ENCODE data around the gene KCNJ1. TPM values are rescaled to one million over a fixed set of nuclear protein-coding genes. Genes with fewer than 3 reads are reported as not detected.

The KCNJ1 gene
- total and polyA plus RNA-seq, 10 of the 15 experiments (the other 5 are each of a cell fraction or from before 2014, with no cell fraction given), result not detected

GRCh38 chr11:128803011-128803410 lies 64.1 kb downstream of the KCNJ1 start:
- H3K9ac ChIP-seq (ENCODE audit: control insufficient read depth, insufficient read depth, low read length), result no peak overlapping the region
- ATAC-seq (no peak), DNase-seq (ENCODE audit: low read depth, low spot score) (no peak), FAIRE-seq (no peak)
- no peak overlapping the region for H2AFZ ChIP-seq (ENCODE audit: control insufficient read depth, low read depth, low read length)
- peaks cover 6 to 29% of the 10 kb centered on the region in 2 experiments for H3K36me3 ChIP-seq (ENCODE audit: control insufficient read depth in 2 of 2, insufficient read depth in 2 of 2, low read length in 1 of 2)
- TF ChIP-seq ATF3 (IDR thresholded peaks at IDR 0.05; ENCODE audit: borderline replicate concordance, extremely low read depth, low read depth, low read length), result no peak
- TF ChIP-seq E2F4 (IDR thresholded peaks at IDR 0.05; ENCODE audit: low read depth, low read length), result no peak
- TF ChIP-seq POLR2AphosphoS5 (IDR thresholded peaks at IDR 0.05; ENCODE audit: low read length), result no peak
- no peak for TF ChIP-seq MLLT1 (IDR thresholded peaks at IDR 0.05)
- TF ChIP-seq NR2F1 (conservative IDR thresholded peaks at IDR 0.05), result no peak
- TF ChIP-seq ZNF217 (IDR thresholded peaks at IDR 0.05), result no peak
- no peak overlapping the region for H3K4me3 ChIP-seq
- SMC1A ChIA-PET (ENCODE audit: uncharacterized antibody, unreplicated experiment), result interaction anchor here (1.0 to 1.6 kb wide), 4 partner anchors 28 to 630 kb away, joined by 3 to 5 read pairs (median 4); no protein-coding TSS in a partner anchor
- intact Hi-C loops (cut with micrococcal nuclease; ENCODE audit: unreplicated experiment), result no loop called here
- RAD21 ChIA-PET (ENCODE audit: unreplicated experiment), result interaction anchor here (1.1 to 1.9 kb wide), 2 partner anchors 27 to 173 kb away, joined by 3 to 4 read pairs; no protein-coding TSS in a partner anchor
- in situ Hi-C loops (cut with MboI), result no loop called here
- H3K27ac ChIP-seq (ENCODE audit: control insufficient read depth, insufficient read depth), result no peak overlapping the region
- H3K27me3 ChIP-seq (replicated peaks in 1 of 2; ENCODE audit: control insufficient read depth in 2 of 2, insufficient read depth in 2 of 2, low read length in 1 of 2), result no peaks in the 10 kb centered on the region
- peaks cover 2% of the 10 kb centered on the region for H4K20me1 ChIP-seq (ENCODE audit: control insufficient read depth, insufficient read depth)
- BruUV-seq (replicated peaks), result no TSS peak
- CTCF ChIA-PET, result interaction anchor here (0.7 to 1.3 kb wide), 5 partner anchors 9 to 298 kb away, joined by 3 to 8 read pairs (median 4); no protein-coding TSS in a partner anchor
- no peaks in the 10 kb centered on the region for H3K4me1 ChIP-seq (ENCODE audit: control insufficient read depth, insufficient read depth, low read length)
- no peaks in the 10 kb centered on the region for H3K9me3 ChIP-seq (replicated peaks; ENCODE audit: control insufficient read depth, insufficient read depth, low read length)
- no peaks in the 10 kb centered on the region for H3K79me2 ChIP-seq (ENCODE audit: control insufficient read depth, insufficient read depth, low read length)
- POLR2A ChIA-PET, result no interaction called here
- no peak overlapping the region for H3K4me2 ChIP-seq (ENCODE audit: control insufficient read depth, insufficient read depth)
- WGBS (ENCODE audit: insufficient coverage, insufficient replicate concordance, low lambda C conversion rate, missing lambda C conversion rate), result 98% methylated on average over 4 of the region's 4 CpGs

Data from GM12878 (cell line).